HEK293 (cell line): Measurements from ENCODE around the gene CSMD2.

ENCODE experiments used
- CTCF ChIA-PET: fragments of 350-600 bp; formaldehyde crosslinking; extraction: SDS; loops from one replicate; lab custom pipeline; 2021; ENCODE audit warnings: antibody characterized with exemption; lab: Yijun Ruan, JAX
- POLR2A ChIA-PET: fragments of 300-600 bp; formaldehyde crosslinking; extraction: SDS; loops from one replicate; lab custom pipeline; 2020; ENCODE audit warnings: antibody characterized with exemption, inconsistent platforms; lab: Yijun Ruan, JAX
- H3K27ac ChIP-seq: fragments of 200-500 bp; sonication (Bioruptor generic); 2 replicates; pipeline ENCODE4 v1.5.1; 2014; ENCODE audit warnings: low read depth, low read length, control low read depth, inconsistent platforms; ENCODE audit errors: extremely low read depth
- H3K36me3 ChIP-seq, 2 experiments: fragments of 200-500 bp in 1 of 2; sonication (Bioruptor generic) in 1 of 2; 1 replicate in 1 of 2; 2 replicates in 1 of 2; pipeline ENCODE4 v1.5.1; 2014 to 2017; ENCODE audit warnings: inconsistent platforms in 2 of 2, low read length in 2 of 2; ENCODE audit not compliant: control insufficient read depth in 2 of 2, insufficient read depth in 1 of 2
- H3K4me1 ChIP-seq: fragments of 200-500 bp; sonication (Bioruptor generic); 2 replicates; pipeline ENCODE4 v1.5.1; 2014; ENCODE audit warnings: mild to moderate bottlenecking, low read length, inconsistent platforms; ENCODE audit not compliant: control insufficient read depth, insufficient read depth
- H3K4me3 ChIP-seq: 2 replicates; pipeline ENCODE4 v1.5.1; 2011; ENCODE audit warnings: low read depth, mild to moderate bottlenecking, control low read depth, low read length, moderate library complexity
- H3K9me3 ChIP-seq: fragments of 200-500 bp; sonication (Bioruptor generic); 2 replicates; pipeline ENCODE4 v1.5.1; 2014; ENCODE audit warnings: low read depth, low read length, inconsistent platforms; ENCODE audit not compliant: control insufficient read depth, insufficient read depth
- BCL11B ChIP-seq: fragments of 450-650 bp; formaldehyde crosslinking; IDR thresholded peaks from 2 replicates; pipeline ENCODE4 v1.5.1; 2016; ENCODE audit warnings: low read depth, missing biosample characterization, missing genetic modification characterization
- HOXD13 ChIP-seq: sonication (generic); formaldehyde crosslinking; IDR thresholded peaks from 2 replicates; pipeline ENCODE4 v1.8.0; 2022; ENCODE audit warnings: missing genetic modification reagents, borderline replicate concordance
- MZF1 ChIP-seq: fragments of 450-650 bp; formaldehyde crosslinking; IDR thresholded peaks from 2 replicates; pipeline ENCODE4 v1.5.1; 2017; ENCODE audit warnings: missing biosample characterization, missing genetic modification characterization, borderline replicate concordance
- ZNF140 ChIP-seq: fragments of 450-650 bp; formaldehyde crosslinking; IDR thresholded peaks from 2 replicates; pipeline ENCODE4 v1.5.1; 2016; ENCODE audit warnings: missing biosample characterization, missing genetic modification characterization
- ZNF211 ChIP-seq: fragments of 450-650 bp; formaldehyde crosslinking; IDR thresholded peaks from 2 replicates; pipeline ENCODE4 v1.5.1; 2016; ENCODE audit warnings: low read depth, missing biosample characterization, missing genetic modification characterization
- ZNF433 ChIP-seq: fragments of 450-650 bp; formaldehyde crosslinking; IDR thresholded peaks from 2 replicates; pipeline ENCODE4 v1.5.1; 2016; ENCODE audit warnings: missing biosample characterization, missing genetic modification characterization, low read depth
- ZNF610 ChIP-seq: fragments of 450-650 bp; formaldehyde crosslinking; IDR thresholded peaks from 2 replicates; pipeline ENCODE4 v1.5.1; 2016; ENCODE audit warnings: missing biosample characterization, missing genetic modification characterization, borderline replicate concordance
- ZNF624 ChIP-seq: fragments of 450-650 bp; formaldehyde crosslinking; IDR thresholded peaks from 2 replicates; pipeline ENCODE4 v1.5.1; 2017; ENCODE audit warnings: missing biosample characterization, missing genetic modification characterization
- ZNF837 ChIP-seq: fragments of 450-650 bp; formaldehyde crosslinking; IDR thresholded peaks from 2 replicates; pipeline ENCODE4 v1.5.1; 2016; ENCODE audit warnings: missing biosample characterization, missing genetic modification characterization
- TF ChIP-seq, protein P1 (sequence below): fragments of 450-650 bp; formaldehyde crosslinking; IDR thresholded peaks from 2 replicates; pipeline ENCODE4 v1.5.1; 2017; ENCODE audit warnings: missing biosample characterization, missing genetic modification characterization
- TF ChIP-seq, protein P2 (sequence below): fragments of 450-650 bp; formaldehyde crosslinking; IDR thresholded peaks from 2 replicates; pipeline ENCODE4 v1.5.1; 2017; ENCODE audit warnings: missing biosample characterization, missing genetic modification characterization
- TF ChIP-seq, protein P3 (sequence below): fragments of 450-650 bp; formaldehyde crosslinking; IDR thresholded peaks from 2 replicates; pipeline ENCODE4 v1.5.1; 2017; ENCODE audit warnings: missing biosample characterization, mild to moderate bottlenecking, missing genetic modification characterization, moderate library complexity
- TF ChIP-seq, protein P4 (sequence below): fragments of 450-650 bp; formaldehyde crosslinking; IDR thresholded peaks from 2 replicates; pipeline ENCODE4 v1.5.0; 2017; ENCODE audit warnings: missing biosample characterization, missing genetic modification characterization, borderline replicate concordance
- TF ChIP-seq, protein P5 (sequence below): fragments of 450-650 bp; formaldehyde crosslinking; IDR thresholded peaks from 2 replicates; pipeline ENCODE4 v1.5.1; 2017; ENCODE audit warnings: missing biosample characterization, missing genetic modification characterization
- TF ChIP-seq, protein P6 (sequence below): fragments of 450-650 bp; formaldehyde crosslinking; IDR thresholded peaks from 2 replicates; pipeline ENCODE4 v1.5.1; 2016; ENCODE audit warnings: missing biosample characterization, missing genetic modification characterization

CSMD2 gene

DNA sequence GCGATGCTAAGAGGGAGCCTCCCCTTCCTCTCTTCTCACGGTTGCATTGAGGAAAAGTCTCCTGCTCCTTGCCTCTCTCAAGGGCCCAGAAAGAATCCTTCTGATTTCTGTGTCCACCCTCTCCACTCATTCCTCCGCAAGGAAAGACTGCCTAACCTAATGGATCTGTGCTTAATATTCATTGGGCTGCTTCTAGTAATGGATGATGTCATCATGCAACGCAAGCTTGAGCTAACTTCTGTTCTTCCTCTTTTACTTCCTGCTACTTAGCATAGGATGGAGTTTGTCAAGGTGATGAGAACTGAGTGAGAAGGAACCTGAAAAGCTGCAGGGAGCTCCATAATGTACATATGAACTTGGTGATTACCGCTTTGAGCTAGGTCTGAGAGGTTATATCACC lies 336.4 kb downstream of the CSMD2 start (continued):
- TF ChIP-seq ZNF624 (tag by site-specific recombination) (no peak), MZF1 (tag by site-specific recombination) (no peak), ZNF140 (tag by site-specific recombination) (no peak)
- TF ChIP-seq, protein P1, sequence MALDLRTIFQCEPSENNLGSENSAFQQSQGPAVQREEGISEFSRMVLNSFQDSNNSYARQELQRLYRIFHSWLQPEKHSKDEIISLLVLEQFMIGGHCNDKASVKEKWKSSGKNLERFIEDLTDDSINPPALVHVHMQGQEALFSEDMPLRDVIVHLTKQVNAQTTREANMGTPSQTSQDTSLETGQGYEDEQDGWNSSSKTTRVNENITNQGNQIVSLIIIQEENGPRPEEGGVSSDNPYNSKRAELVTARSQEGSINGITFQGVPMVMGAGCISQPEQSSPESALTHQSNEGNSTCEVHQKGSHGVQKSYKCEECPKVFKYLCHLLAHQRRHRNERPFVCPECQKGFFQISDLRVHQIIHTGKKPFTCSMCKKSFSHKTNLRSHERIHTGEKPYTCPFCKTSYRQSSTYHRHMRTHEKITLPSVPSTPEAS, result no peak
- TF ChIP-seq, all 188 proteins: peak for 0

DNA sequence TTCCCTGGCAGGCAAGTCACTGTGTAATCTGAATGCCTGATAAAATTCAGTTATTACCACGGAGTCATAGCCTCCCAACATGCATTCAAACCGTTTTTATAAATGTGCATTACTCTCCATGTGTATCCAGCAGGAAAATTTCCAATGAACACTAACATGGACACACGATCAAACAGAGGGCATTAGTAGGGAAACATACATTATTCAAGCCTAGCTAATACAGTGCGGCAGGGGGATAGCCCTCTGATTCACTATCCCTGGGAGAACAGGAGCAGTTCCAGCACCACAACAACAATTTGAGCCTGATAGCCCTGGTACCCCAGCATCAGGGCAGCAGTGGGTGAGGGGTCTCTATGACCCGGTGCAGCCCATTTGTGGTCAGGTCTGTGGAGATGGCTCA lies 337.0 kb downstream of the CSMD2 start:
- TF ChIP-seq ZNF610 (tag by site-specific recombination) (no peak), ZNF140 (tag by site-specific recombination) (no peak), ZNF837 (no peak), BCL11B (tag by site-specific recombination) (no peak), ZNF211 (no peak), HOXD13 (CRISPR knock-in tag) (no peak)
- TF ChIP-seq, protein P2, sequence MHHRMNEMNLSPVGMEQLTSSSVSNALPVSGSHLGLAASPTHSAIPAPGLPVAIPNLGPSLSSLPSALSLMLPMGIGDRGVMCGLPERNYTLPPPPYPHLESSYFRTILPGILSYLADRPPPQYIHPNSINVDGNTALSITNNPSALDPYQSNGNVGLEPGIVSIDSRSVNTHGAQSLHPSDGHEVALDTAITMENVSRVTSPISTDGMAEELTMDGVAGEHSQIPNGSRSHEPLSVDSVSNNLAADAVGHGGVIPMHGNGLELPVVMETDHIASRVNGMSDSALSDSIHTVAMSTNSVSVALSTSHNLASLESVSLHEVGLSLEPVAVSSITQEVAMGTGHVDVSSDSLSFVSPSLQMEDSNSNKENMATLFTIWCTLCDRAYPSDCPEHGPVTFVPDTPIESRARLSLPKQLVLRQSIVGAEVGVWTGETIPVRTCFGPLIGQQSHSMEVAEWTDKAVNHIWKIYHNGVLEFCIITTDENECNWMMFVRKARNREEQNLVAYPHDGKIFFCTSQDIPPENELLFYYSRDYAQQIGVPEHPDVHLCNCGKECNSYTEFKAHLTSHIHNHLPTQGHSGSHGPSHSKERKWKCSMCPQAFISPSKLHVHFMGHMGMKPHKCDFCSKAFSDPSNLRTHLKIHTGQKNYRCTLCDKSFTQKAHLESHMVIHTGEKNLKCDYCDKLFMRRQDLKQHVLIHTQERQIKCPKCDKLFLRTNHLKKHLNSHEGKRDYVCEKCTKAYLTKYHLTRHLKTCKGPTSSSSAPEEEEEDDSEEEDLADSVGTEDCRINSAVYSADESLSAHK, result no peak
- TF ChIP-seq, protein P3, sequence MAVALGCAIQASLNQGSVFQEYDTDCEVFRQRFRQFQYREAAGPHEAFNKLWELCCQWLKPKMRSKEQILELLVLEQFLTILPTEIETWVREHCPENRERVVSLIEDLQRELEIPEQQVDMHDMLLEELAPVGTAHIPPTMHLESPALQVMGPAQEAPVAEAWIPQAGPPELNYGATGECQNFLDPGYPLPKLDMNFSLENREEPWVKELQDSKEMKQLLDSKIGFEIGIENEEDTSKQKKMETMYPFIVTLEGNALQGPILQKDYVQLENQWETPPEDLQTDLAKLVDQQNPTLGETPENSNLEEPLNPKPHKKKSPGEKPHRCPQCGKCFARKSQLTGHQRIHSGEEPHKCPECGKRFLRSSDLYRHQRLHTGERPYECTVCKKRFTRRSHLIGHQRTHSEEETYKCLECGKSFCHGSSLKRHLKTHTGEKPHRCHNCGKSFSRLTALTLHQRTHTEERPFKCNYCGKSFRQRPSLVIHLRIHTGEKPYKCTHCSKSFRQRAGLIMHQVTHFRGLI (tag by site-specific recombination), result no peak
- TF ChIP-seq, protein P4, sequence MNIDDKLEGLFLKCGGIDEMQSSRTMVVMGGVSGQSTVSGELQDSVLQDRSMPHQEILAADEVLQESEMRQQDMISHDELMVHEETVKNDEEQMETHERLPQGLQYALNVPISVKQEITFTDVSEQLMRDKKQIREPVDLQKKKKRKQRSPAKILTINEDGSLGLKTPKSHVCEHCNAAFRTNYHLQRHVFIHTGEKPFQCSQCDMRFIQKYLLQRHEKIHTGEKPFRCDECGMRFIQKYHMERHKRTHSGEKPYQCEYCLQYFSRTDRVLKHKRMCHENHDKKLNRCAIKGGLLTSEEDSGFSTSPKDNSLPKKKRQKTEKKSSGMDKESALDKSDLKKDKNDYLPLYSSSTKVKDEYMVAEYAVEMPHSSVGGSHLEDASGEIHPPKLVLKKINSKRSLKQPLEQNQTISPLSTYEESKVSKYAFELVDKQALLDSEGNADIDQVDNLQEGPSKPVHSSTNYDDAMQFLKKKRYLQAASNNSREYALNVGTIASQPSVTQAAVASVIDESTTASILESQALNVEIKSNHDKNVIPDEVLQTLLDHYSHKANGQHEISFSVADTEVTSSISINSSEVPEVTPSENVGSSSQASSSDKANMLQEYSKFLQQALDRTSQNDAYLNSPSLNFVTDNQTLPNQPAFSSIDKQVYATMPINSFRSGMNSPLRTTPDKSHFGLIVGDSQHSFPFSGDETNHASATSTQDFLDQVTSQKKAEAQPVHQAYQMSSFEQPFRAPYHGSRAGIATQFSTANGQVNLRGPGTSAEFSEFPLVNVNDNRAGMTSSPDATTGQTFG (tag by site-specific recombination), result no peak
- TF ChIP-seq, protein P5, sequence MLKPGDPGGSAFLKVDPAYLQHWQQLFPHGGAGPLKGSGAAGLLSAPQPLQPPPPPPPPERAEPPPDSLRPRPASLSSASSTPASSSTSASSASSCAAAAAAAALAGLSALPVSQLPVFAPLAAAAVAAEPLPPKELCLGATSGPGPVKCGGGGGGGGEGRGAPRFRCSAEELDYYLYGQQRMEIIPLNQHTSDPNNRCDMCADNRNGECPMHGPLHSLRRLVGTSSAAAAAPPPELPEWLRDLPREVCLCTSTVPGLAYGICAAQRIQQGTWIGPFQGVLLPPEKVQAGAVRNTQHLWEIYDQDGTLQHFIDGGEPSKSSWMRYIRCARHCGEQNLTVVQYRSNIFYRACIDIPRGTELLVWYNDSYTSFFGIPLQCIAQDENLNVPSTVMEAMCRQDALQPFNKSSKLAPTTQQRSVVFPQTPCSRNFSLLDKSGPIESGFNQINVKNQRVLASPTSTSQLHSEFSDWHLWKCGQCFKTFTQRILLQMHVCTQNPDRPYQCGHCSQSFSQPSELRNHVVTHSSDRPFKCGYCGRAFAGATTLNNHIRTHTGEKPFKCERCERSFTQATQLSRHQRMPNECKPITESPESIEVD (tag by site-specific recombination), result no peak
- TF ChIP-seq, all 188 proteins: peak for 0
- Histone ChIP-seq H3K4me3 (no peak overlapping the region), H3K4me1 (no peaks in the 10 kb centered on the region), H3K27ac (no peak overlapping the region), H3K36me3 (no peaks in the 10 kb centered on the region), H3K9me3 (no peaks in the 10 kb centered on the region)
- POLR2A ChIA-PET, result no interaction called here
- CTCF ChIA-PET, result no interaction called here

DNA sequence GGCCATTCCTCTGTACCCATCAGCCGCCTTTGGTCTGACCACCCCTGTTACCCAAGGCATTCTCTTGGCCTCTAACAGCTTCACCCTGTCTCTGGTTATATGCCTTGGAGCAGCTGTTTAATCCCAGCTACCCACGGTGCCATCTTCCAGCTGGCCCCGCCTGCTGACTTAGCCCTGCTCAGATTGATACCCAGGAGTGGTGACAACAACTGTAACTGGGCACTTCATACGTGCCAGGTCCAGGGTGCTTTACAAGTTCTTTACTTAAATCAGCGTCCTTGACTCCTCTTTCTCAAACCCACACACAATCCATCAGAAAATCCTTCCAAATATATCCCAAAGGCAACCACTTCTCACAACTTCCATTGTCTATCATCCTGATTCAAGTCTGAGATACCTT lies 338.3 kb downstream of the CSMD2 start:
- Histone ChIP-seq H3K4me3 (no peak overlapping the region), H3K36me3 (no peaks in the 10 kb centered on the region), H3K4me1 (no peaks in the 10 kb centered on the region), H3K9me3 (no peaks in the 10 kb centered on the region), H3K27ac (no peak overlapping the region)
- TF ChIP-seq, protein P6, sequence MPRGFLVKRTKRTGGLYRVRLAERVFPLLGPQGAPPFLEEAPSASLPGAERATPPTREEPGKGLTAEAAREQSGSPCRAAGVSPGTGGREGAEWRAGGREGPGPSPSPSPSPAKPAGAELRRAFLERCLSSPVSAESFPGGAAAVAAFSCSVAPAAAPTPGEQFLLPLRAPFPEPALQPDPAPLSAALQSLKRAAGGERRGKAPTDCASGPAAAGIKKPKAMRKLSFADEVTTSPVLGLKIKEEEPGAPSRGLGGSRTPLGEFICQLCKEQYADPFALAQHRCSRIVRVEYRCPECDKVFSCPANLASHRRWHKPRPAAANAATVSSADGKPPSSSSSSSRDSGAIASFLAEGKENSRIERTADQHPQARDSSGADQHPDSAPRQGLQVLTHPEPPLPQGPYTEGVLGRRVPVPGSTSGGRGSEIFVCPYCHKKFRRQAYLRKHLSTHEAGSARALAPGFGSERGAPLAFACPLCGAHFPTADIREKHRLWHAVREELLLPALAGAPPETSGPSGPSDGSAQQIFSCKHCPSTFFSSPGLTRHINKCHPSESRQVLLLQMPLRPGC, result no peak
- no peak for TF ChIP-seq ZNF433 (tag by site-specific recombination)
- CTCF ChIA-PET, result no interaction called here
- POLR2A ChIA-PET, result no interaction called here
